Measurements from ENCODE around the gene ATP10B.

Gene ATP10B

DNA sequence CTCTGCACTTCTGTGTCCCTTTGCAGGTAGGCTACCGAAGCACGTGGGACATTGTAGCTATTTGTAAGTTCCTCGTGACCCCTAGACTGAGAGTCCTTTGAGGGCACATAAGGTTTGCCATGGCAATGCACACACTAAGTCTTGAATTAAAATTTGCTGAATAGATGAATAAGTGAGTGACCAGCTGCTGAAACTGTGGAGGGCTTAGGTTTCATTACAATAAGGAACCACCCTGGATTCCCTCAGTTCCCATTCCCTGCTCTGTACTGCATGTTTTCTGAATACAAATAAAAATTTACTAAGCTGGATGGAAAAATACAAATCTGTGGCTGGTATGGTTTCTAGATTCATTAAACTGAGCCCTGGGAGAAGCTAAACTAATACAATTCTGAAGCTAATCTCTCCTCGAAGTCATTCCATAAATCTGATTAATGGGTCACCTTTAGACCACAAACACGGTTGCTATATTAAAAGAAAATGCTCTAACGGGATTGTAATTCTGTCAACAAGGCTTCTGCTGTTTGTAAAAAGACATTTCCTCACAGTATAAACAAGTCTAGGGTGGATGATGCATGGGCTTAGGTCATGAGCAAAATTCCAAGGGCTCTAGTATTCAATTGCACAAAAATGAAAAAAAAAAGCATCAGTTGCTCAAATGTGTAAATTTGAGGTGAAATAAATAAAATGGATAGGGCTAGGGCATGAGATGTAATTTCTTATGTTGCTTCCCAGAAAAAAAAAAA lies 172.3 kb downstream of the ATP10B start:
- no peak for DNase-seq

- no peak for DNase-seq
Observed at GRCh38 chr5:160675988-160676387, 176.0 kb downstream of the ATP10B start.

- no peak for DNase-seq
Observed at GRCh38 chr5:160674901-160675300, 177.1 kb downstream of the ATP10B start.

- no peak for DNase-seq
Observed at GRCh38 chr5:160672521-160672920, 179.5 kb downstream of the ATP10B start.

DNA sequence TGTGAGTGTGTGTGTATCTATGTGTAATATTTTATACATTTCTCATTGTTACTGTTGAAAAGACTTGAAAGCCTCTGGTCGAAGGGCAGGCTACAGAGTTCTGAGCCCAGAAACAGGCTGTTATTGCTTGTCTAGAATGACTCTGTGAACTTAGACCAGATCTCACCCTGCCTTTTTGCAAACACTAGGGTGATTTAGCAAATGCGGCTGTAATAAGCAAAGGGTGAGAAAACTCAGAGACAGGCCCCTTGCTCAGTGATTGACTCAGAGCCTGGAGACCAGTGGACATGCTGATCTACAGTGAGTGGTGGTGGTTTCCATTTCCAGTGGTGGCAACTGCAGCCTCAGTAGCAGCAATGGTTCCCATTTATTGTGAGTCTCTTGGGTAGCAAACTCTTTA lies 183.7 kb downstream of the ATP10B start:
- no peak for DNase-seq

GRCh38 chr5:160667160-160667559 lies 184.9 kb downstream of the ATP10B start:
- DNase-seq: no peak

GRCh38 chr5:160665460-160665859 lies 186.6 kb downstream of the ATP10B start:
- no peak for DNase-seq

- DNase-seq: no peak
Observed at GRCh38 chr5:160660132-160660531, 191.9 kb downstream of the ATP10B start.

GRCh38 chr5:160657622-160658458 lies 194.2 kb downstream of the ATP10B start:
- no peak for DNase-seq

- DNase-seq: no peak
Observed at GRCh38 chr5:160657068-160657507, 194.9 kb downstream of the ATP10B start.

GRCh38 chr5:160655717-160656116 lies 196.3 kb downstream of the ATP10B start:
- no peak for DNase-seq

DNA sequence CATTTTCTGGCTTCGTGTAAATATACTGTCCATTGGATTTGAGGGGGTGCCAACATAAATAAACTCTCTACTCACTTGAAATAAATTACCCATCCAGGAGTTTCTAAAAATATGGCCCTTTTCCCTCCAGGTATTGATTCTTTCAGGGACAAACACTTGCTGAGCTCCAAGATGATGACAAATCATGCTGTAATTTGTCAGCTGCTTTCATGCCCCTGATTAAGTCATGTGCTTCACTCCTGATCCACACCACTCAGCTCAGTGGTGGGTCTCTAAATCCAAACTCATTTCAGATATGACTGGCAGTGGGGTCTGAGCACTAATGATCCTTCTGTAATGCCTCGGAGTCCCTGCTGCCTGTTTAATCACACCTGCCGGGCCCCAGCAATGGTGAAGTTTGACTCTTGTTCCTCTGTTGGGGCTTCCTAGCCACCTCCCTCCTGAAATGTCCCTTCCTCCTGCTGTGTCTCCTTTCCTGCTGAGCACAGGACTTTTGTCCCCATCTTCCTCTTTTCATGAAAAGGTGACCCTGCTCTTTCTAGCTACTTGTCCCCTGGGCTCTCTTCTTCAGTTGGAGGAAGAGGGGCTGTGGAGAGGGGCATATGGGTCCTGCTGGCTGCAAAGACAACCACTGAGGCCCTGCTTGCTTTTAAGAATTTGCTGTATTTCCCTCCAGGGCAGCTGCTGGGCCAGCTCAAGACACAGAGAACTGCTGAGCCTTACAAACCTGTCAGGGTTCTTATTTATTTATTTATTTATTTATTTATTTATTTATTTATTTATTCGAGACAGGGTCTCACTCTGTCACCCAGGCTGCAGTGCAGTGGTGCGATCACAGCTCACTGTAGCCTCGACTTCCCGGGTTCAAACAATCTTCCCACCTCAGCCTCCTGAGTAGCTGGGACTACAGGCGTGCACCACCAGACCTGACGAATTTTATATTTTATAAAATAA lies 200.0 kb downstream of the ATP10B start:
- no peak for DNase-seq

- DNase-seq: no peak
Observed at GRCh38 chr5:160649304-160649703, 202.7 kb downstream of the ATP10B start.

- no peak for DNase-seq
Observed at GRCh38 chr5:160646033-160646432, 206.0 kb downstream of the ATP10B start.

GRCh38 chr5:160643616-160644240 lies 208.3 kb downstream of the ATP10B start:
- no peak for DNase-seq

DNA sequence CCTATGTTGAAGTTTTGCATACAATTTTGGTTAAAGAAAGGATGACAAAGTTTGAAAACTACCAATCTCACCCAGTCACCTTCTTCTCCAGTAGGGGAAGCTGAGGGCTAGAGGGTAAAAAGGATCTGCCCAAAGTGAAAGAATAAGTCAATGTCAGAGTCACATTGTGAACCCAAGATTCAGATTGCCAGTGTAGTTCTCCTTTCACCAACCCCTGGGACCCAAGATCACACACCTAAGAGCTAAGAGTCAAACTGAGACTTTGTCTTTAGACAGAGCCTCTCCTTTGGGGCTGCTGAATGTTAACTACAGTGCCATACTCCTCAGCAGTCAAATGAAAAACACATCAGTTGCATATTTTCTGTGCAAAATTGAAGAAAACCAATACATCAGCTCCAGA lies 210.6 kb downstream of the ATP10B start:
- no peak for DNase-seq

- no peak for DNase-seq
Observed at GRCh38 chr5:160640406-160640805, 211.6 kb downstream of the ATP10B start.

GRCh38 chr5:160638161-160638742 lies 213.8 kb downstream of the ATP10B start:
- no peak for DNase-seq

GRCh38 chr5:160637357-160638090 lies 214.5 kb downstream of the ATP10B start:
- no peak for DNase-seq

DNA sequence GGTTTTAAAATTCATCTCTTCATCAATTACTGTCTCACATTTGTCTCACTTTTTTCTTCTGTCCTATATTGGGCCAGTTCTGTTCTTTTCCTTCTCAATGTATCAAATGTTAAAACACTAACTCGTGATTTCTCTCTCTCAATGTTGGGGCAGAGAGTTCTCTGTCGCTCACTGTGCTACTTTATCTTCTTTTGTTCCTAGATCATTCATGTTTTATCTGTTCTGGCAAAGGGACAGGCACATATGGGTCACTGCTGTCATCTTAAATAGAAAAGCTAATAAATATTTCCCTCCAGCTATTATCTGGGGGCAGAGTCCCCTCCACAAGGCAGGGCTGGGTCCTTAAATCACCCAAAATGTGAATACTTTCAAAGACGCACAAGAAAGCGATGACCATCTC lies 216.3 kb downstream of the ATP10B start:
- DNase-seq: no peak

DNA sequence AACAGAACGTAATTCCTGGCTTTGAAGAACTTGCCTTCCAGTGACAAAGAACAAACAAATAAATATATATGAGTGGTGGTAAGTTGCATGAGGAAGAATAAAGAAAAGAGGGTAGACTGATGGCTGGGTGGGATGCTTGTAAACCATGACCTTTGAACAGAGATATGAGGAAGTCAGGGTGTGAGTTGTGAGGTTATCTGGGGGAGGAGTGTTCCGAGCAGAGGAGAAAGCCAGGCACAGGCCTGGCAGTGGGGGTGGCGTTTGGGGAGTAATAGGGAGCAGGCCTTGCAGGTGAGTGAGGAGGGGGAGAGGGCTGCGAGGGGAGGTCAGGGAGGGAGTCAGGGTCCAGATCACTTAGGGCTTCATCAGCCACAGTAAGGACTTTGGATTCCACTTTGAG lies 217.0 kb downstream of the ATP10B start:
- DNase-seq: no peak

All from GOT3 (cell line).